GM23338 (cell line): ENCODE data around the gene TNS4.
A peak's percentile ranks its signal among the peaks of the same experiment; 100 is the strongest.

ENCODE experiments used
- CREB1 ChIP-seq: fragments of 250-450 bp; sonication (Bioruptor Pico); IDR thresholded peaks from 2 replicates; pipeline ENCODE4 v1.5.0; 2020; ENCODE audit warnings: low read depth, mild to moderate bottlenecking, moderate library complexity
- EZH2 ChIP-seq: fragments of 200-600 bp; sonication (generic); IDR thresholded peaks from one replicate; pipeline ENCODE4 v1.8.0; 2017; ENCODE audit warnings: antibody characterized with exemption, mild to moderate bottlenecking, low read depth; ENCODE audit not compliant: unreplicated experiment
- EZH2phosphoT487 ChIP-seq: fragments of 200-600 bp; sonication (generic); IDR thresholded peaks from one replicate; pipeline ENCODE4 v1.8.1; 2018; ENCODE audit warnings: antibody characterized with exemption; ENCODE audit not compliant: unreplicated experiment
- JUNB ChIP-seq: IDR thresholded peaks from one replicate; pipeline ENCODE4 v1.6.1; 2016; ENCODE audit warnings: antibody characterized with exemption; ENCODE audit not compliant: unreplicated experiment
- POLR2AphosphoS5 ChIP-seq: IDR thresholded peaks from 2 replicates; pipeline ENCODE4 v1.6.1; 2016; ENCODE audit warnings: antibody characterized with exemption, low read depth
- ZNF331 ChIP-seq: fragments of 250-450 bp; sonication (Bioruptor Pico); IDR thresholded peaks from 2 replicates; pipeline ENCODE4 v1.5.0; 2020; ENCODE audit warnings: low read depth, mild to moderate bottlenecking, moderate library complexity
- TF ChIP-seq, protein P1 (sequence below), 2 experiments: fragments of 200-600 bp in 1 of 2; sonication (generic) in 1 of 2; conservative IDR thresholded peaks; 2 replicates each; pipeline versions ENCODE4 v1.5.1 to v1.6.1; 2016 to 2017; ENCODE audit warnings: antibody characterized with exemption in 2 of 2, low read depth in 2 of 2, mild to moderate bottlenecking in 2 of 2, moderate library complexity in 1 of 2
- TF ChIP-seq, protein P2 (sequence below): IDR thresholded peaks from one replicate; pipeline ENCODE4 v1.6.1; 2018; ENCODE audit warnings: antibody characterized with exemption; ENCODE audit not compliant: unreplicated experiment
- TF ChIP-seq, protein P3 (sequence below): IDR thresholded peaks from 2 replicates; pipeline ENCODE4 v1.6.1; 2016; ENCODE audit warnings: antibody characterized with exemption

DNA sequence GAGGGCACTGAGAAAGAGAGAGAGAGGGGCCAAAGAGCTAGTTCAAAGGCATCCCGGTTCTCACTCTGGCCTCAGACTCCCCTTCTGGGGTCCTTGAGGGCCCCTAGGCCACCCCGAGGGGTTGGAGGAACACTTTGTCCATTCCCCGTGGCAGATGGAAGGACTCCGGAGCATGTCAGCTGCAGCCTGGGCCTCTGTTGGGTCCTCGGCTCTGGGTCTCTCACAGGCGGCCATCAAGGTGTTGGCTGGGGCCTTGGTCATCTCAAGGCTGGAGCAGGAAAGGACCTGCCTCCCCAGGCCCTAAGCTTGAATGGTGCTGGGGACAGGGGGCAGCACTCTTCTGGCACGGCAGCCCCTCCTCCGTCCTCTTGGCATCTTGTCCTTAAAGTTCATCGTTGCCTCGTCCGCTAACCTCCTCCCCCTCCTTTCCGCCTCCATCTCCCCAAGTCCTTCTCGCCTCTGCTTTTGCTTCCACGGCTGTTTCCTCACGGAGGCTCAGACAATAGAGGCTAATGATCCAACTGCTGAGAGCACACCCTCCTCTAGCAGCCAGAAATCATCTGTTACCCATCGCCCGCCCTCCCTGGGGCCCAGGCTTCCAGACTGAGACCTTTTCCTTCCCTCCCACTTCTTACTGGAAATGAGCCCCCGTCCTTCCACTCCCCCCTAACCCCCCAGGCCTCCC lies 40.6 kb upstream of the TNS4 start:
- TF ChIP-seq, protein P1, sequence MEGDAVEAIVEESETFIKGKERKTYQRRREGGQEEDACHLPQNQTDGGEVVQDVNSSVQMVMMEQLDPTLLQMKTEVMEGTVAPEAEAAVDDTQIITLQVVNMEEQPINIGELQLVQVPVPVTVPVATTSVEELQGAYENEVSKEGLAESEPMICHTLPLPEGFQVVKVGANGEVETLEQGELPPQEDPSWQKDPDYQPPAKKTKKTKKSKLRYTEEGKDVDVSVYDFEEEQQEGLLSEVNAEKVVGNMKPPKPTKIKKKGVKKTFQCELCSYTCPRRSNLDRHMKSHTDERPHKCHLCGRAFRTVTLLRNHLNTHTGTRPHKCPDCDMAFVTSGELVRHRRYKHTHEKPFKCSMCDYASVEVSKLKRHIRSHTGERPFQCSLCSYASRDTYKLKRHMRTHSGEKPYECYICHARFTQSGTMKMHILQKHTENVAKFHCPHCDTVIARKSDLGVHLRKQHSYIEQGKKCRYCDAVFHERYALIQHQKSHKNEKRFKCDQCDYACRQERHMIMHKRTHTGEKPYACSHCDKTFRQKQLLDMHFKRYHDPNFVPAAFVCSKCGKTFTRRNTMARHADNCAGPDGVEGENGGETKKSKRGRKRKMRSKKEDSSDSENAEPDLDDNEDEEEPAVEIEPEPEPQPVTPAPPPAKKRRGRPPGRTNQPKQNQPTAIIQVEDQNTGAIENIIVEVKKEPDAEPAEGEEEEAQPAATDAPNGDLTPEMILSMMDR (conservative IDR thresholded peaks at IDR 0.05; ENCODE audit: low read depth in 2 of 2), result 0 out of 4 replicates have a peak, but pooled peaks of 1 of the 2 experiments have one; percentile 2
- no peak for TF ChIP-seq JUNB
- no peak for TF ChIP-seq EZH2
- TF ChIP-seq, protein P2, sequence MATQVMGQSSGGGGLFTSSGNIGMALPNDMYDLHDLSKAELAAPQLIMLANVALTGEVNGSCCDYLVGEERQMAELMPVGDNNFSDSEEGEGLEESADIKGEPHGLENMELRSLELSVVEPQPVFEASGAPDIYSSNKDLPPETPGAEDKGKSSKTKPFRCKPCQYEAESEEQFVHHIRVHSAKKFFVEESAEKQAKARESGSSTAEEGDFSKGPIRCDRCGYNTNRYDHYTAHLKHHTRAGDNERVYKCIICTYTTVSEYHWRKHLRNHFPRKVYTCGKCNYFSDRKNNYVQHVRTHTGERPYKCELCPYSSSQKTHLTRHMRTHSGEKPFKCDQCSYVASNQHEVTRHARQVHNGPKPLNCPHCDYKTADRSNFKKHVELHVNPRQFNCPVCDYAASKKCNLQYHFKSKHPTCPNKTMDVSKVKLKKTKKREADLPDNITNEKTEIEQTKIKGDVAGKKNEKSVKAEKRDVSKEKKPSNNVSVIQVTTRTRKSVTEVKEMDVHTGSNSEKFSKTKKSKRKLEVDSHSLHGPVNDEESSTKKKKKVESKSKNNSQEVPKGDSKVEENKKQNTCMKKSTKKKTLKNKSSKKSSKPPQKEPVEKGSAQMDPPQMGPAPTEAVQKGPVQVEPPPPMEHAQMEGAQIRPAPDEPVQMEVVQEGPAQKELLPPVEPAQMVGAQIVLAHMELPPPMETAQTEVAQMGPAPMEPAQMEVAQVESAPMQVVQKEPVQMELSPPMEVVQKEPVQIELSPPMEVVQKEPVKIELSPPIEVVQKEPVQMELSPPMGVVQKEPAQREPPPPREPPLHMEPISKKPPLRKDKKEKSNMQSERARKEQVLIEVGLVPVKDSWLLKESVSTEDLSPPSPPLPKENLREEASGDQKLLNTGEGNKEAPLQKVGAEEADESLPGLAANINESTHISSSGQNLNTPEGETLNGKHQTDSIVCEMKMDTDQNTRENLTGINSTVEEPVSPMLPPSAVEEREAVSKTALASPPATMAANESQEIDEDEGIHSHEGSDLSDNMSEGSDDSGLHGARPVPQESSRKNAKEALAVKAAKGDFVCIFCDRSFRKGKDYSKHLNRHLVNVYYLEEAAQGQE, result no peak
- no peak for TF ChIP-seq EZH2phosphoT487
- TF ChIP-seq ZNF331 (CRISPR knock-in tag), result no peak
- TF ChIP-seq CREB1 (CRISPR knock-in tag), result no peak
- no peak for TF ChIP-seq POLR2AphosphoS5
- TF ChIP-seq, protein P3, sequence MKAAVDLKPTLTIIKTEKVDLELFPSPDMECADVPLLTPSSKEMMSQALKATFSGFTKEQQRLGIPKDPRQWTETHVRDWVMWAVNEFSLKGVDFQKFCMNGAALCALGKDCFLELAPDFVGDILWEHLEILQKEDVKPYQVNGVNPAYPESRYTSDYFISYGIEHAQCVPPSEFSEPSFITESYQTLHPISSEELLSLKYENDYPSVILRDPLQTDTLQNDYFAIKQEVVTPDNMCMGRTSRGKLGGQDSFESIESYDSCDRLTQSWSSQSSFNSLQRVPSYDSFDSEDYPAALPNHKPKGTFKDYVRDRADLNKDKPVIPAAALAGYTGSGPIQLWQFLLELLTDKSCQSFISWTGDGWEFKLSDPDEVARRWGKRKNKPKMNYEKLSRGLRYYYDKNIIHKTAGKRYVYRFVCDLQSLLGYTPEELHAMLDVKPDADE, result no peak
